DOHH2 (cell line): Measurements from ENCODE around the gene SCAF1.

Source experiments
- H3F3A ChIP-seq: fragments of 200-600 bp; sonication (generic), shearing (Covaris generic); 2 replicates; pipeline ENCODE4 v1.6.0; 2016; ENCODE audit warnings: antibody characterized with exemption, mild to moderate bottlenecking; ENCODE audit not compliant: control insufficient read depth, insufficient read depth
- H3K27ac ChIP-seq: fragments of 200-600 bp; sonication (generic); 2 replicates; pipeline ENCODE4 v1.5.1; 2014; ENCODE audit warnings: low read depth, mild to moderate bottlenecking, low read length, moderate library complexity
- H3K27me3 ChIP-seq: fragments of 200-600 bp; sonication (generic); 2 replicates; pipeline ENCODE4 v1.6.1; 2014; ENCODE audit warnings: mild to moderate bottlenecking, low read length, mixed read lengths; ENCODE audit not compliant: control insufficient read depth
- H3K36me3 ChIP-seq: fragments of 200-600 bp; sonication (generic); 2 replicates; pipeline ENCODE4 v1.6.1; 2014; ENCODE audit warnings: mild to moderate bottlenecking, low read length, moderate library complexity, mixed read lengths; ENCODE audit not compliant: control insufficient read depth
- H3K4me1 ChIP-seq: fragments of 200-600 bp; sonication (generic); 2 replicates; pipeline ENCODE4 v1.6.1; 2014; ENCODE audit warnings: mild to moderate bottlenecking, low read length, mixed read lengths; ENCODE audit not compliant: control insufficient read depth
- H3K4me2 ChIP-seq: fragments of 200-600 bp; sonication (generic); 2 replicates; pipeline ENCODE4 v1.6.0; 2014; ENCODE audit warnings: mild to moderate bottlenecking, low read length, moderate library complexity
- H3K4me3 ChIP-seq: fragments of 200-600 bp; sonication (generic); 2 replicates; pipeline ENCODE4 v1.5.1; 2014; ENCODE audit warnings: mild to moderate bottlenecking, low read length, mixed read lengths
- H3K79me2 ChIP-seq: fragments of 200-600 bp; sonication (generic); 2 replicates; pipeline ENCODE4 v1.6.1; 2014; ENCODE audit warnings: mild to moderate bottlenecking, low read length, mixed read lengths; ENCODE audit not compliant: control insufficient read depth
- H3K9me2 ChIP-seq: fragments of 200-600 bp; sonication (generic); replicated peaks from 2 replicates; pipeline ENCODE4 v1.6.1; 2014; ENCODE audit warnings: mild to moderate bottlenecking, low read length, mixed read lengths; ENCODE audit not compliant: control insufficient read depth
- H3K9me3 ChIP-seq: fragments of 200-600 bp; sonication (generic); 2 replicates; pipeline ENCODE4 v1.6.1; 2014; ENCODE audit warnings: antibody characterized with exemption, low read length, mixed read lengths; ENCODE audit not compliant: control insufficient read depth, insufficient read depth
- H4K20me1 ChIP-seq: fragments of 200-600 bp; sonication (generic); 2 replicates; pipeline ENCODE4 v1.6.0; 2014; ENCODE audit warnings: low read depth, mild to moderate bottlenecking, antibody characterized with exemption, low read length, moderate library complexity; ENCODE audit not compliant: control insufficient read depth, insufficient read depth
- CTCF ChIP-seq: fragments of 200-600 bp; sonication (generic); IDR thresholded peaks from one replicate; pipeline ENCODE4 v1.5.1; 2014; ENCODE audit warnings: antibody characterized with exemption, mild to moderate bottlenecking, low read depth, low read length; ENCODE audit not compliant: poor library complexity, severe bottlenecking
- EZH2phosphoT487 ChIP-seq: fragments of 200-600 bp; sonication (generic); IDR thresholded peaks from 2 replicates; pipeline ENCODE4 v1.6.1; 2017; ENCODE audit warnings: borderline replicate concordance, mild to moderate bottlenecking, antibody characterized with exemption, low read length, moderate library complexity, mixed read lengths

Gene SCAF1

GRCh38 chr19:49701271-49701786 lies 59.3 kb downstream of the SCAF1 start:
- Histone ChIP-seq H3K4me1 (no peaks in the 10 kb centered on the region), H3K27ac (no peak overlapping the region), H3K4me3 (no peak overlapping the region), H4K20me1 (no peaks in the 10 kb centered on the region), H3K27me3 (no peaks in the 10 kb centered on the region), H3K36me3 (no peaks in the 10 kb centered on the region), H3K9me2 (no peaks in the 10 kb centered on the region), H3K4me2 (no peak overlapping the region), H3F3A (no peaks in the 10 kb centered on the region), H3K9me3 (no peaks in the 10 kb centered on the region), H3K79me2 (no peaks in the 10 kb centered on the region)
- no peak for TF ChIP-seq CTCF
- no peak for TF ChIP-seq EZH2phosphoT487

- no peak overlapping the region for H3K4me2 ChIP-seq
- H3K9me3 ChIP-seq, result no peaks in the 10 kb centered on the region
- H3K27ac ChIP-seq, result no peak overlapping the region
- TF ChIP-seq EZH2phosphoT487 (no peak), CTCF (no peak)
- no peaks in the 10 kb centered on the region for H3K36me3 ChIP-seq
- H3K4me1 ChIP-seq, result no peaks in the 10 kb centered on the region
- H3K79me2 ChIP-seq, result no peaks in the 10 kb centered on the region
- H3K27me3 ChIP-seq, result no peaks in the 10 kb centered on the region
- no peaks in the 10 kb centered on the region for H4K20me1 ChIP-seq
- no peaks in the 10 kb centered on the region for H3K9me2 ChIP-seq
- no peak overlapping the region for H3K4me3 ChIP-seq
- H3F3A ChIP-seq, result no peaks in the 10 kb centered on the region
Measured at GRCh38 chr19:49704888-49705642, 63.1 kb downstream of the SCAF1 start.

- no peaks in the 10 kb centered on the region for H4K20me1 ChIP-seq
- no peaks in the 10 kb centered on the region for H3K9me2 ChIP-seq
- H3F3A ChIP-seq, result no peaks in the 10 kb centered on the region
- H3K36me3 ChIP-seq, result no peaks in the 10 kb centered on the region
- H3K27me3 ChIP-seq, result no peaks in the 10 kb centered on the region
- no peaks in the 10 kb centered on the region for H3K79me2 ChIP-seq
- no peak overlapping the region for H3K4me2 ChIP-seq
- H3K4me3 ChIP-seq, result no peak overlapping the region
- no peaks in the 10 kb centered on the region for H3K4me1 ChIP-seq
- no peaks in the 10 kb centered on the region for H3K9me3 ChIP-seq
- H3K27ac ChIP-seq, result no peak overlapping the region
- no peak for TF ChIP-seq CTCF
- no peak for TF ChIP-seq EZH2phosphoT487
Measured at GRCh38 chr19:49705919-49706318, 63.9 kb downstream of the SCAF1 start.
